Aorta (tissue), 5 donors: ENCODE measurements around the gene DNM1. TPM values are rescaled to one million over a fixed set of nuclear protein-coding genes. Genes with fewer than 3 reads are reported as not detected.
A peak's percentile ranks its signal among the peaks of the same experiment; 100 is the strongest.
"Not testable (repeated sequence)": the region's sequence is repeated elsewhere in the genome, so short reads cannot be mapped to it uniquely, and the experiment has no call there.

Source experiments
- ATAC-seq: fragments of 200-7000 bp; cut with Tn5 transposase; one replicate; pipeline ENCODE4 v1.9.1; 2022; ENCODE audit warnings: moderate library complexity; ENCODE audit not compliant: low FRiP score
- DNase-seq, 2 donors: peaks; one replicate each; pipeline ENCODE4 v3.0.0-alpha.2; 2020
- H3K27ac ChIP-seq, 2 donors: one replicate each; pipeline ENCODE4 v1.5.1; 2013; ENCODE audit warnings: low read length in 2 of 2, mild to moderate bottlenecking in 2 of 2, moderate library complexity in 2 of 2, control low read depth in 1 of 2, inconsistent platforms in 1 of 2, low read depth in 1 of 2
- H3K27me3 ChIP-seq, 2 donors: one replicate each; pipeline ENCODE4 v1.6.1; 2013; ENCODE audit warnings: control low read depth in 1 of 2, low read length in 1 of 2, mild to moderate bottlenecking in 1 of 2, moderate library complexity in 1 of 2; ENCODE audit not compliant: insufficient read depth in 2 of 2, control insufficient read depth in 1 of 2
- H3K36me3 ChIP-seq, 2 donors: one replicate each; pipeline ENCODE4 v1.6.1; 2013; ENCODE audit warnings: control low read depth in 1 of 2, low read length in 1 of 2, mild to moderate bottlenecking in 1 of 2; ENCODE audit not compliant: insufficient read depth in 2 of 2, control insufficient read depth in 1 of 2
- H3K4me1 ChIP-seq, 2 donors: one replicate each; pipeline ENCODE4 v1.6.1; 2013; ENCODE audit warnings: low read length in 2 of 2, control low read depth in 1 of 2, mild to moderate bottlenecking in 1 of 2, moderate library complexity in 1 of 2; ENCODE audit not compliant: insufficient read depth in 2 of 2, control insufficient read depth in 1 of 2
- H3K4me3 ChIP-seq, 2 donors: one replicate each; pipeline ENCODE4 v1.5.1; 2013; ENCODE audit warnings: low read length in 2 of 2, control low read depth in 1 of 2, mild to moderate bottlenecking in 1 of 2
- H3K9me3 ChIP-seq: one replicate; pipeline ENCODE4 v1.6.1; 2013; ENCODE audit warnings: mild to moderate bottlenecking, low read length; ENCODE audit not compliant: control insufficient read depth
- WGBS, 2 donors: extraction: QIAGEN DNeasy Blood & Tissue Kit; methylation state at CpG; one replicate each; pipeline ENCODE4 v1.1.7; 2013; 5-methylcytosine and 5-hydroxymethylcytosine counted together
- intact Hi-C, 2 donors: fragments of 100-400 bp; cut with DNase I; formaldehyde crosslinking; loops; one replicate each; pipeline versions ENCODE4 v1.14.2 to v1.15.0; 2022
- polyA plus RNA-seq, 2 donors: library from polyadenylated mRNA; stranded (reverse); fragments of 200-250 nt; gene quantifications; one replicate each; pipeline ENCODE4 v1.2.3, GENCODE V29; 2013
- total RNA-seq, 2 donors: library from RNA; stranded (reverse); fragmentation: NEBNext Ultra II Directional; extraction: Animal tissue kit (Norgen Biotek cat#: 25700); gene quantifications; one replicate each; pipeline ENCODE4 v1.2.1, GENCODE V29; 2021
- donor health status: healthy with polysubstance abuse.
- donor health status: Bipolar disorder and iron deficiency.
- donor health status: DM: no; HTN: no; CAD: no.
- donor health status: DM: no; HTN: no; CAD: no.
- donor health status: DM: yes; HTN: yes; CAD: no.

Gene DNM1
- total and polyA plus RNA-seq, 4 donors, result 0.43 to 114 (median 5.7) TPM

GRCh38 chr9:128169925-128170324 lies 33.3 kb upstream of the DNM1 start:
- Histone ChIP-seq H3K27ac (no peak overlapping the region), H3K4me1 (no peaks in the 10 kb centered on the region), H3K36me3 (peaks cover 3 to 6% of the 10 kb centered on the region in 2 donors), H3K27me3 (no peaks in the 10 kb centered on the region), H3K9me3 (no peaks in the 10 kb centered on the region), H3K4me3 (no peak overlapping the region)
- no peak for ATAC-seq
- WGBS, 2 donors, result 93 to 96% methylated on average over 8 of the region's 8 CpGs
- intact Hi-C loops, result no loop called here
- DNase-seq, result no peak

- Histone ChIP-seq H3K36me3 (peaks cover 0 to 13% of the 10 kb centered on the region in 2 donors), H3K27ac (no peak overlapping the region), H3K9me3 (no peaks in the 10 kb centered on the region), H3K4me1 (no peaks in the 10 kb centered on the region), H3K4me3 (no peak overlapping the region), H3K27me3 (no peaks in the 10 kb centered on the region)
- WGBS, 2 donors, result 71 to 88% methylated on average over 4 of the region's 4 CpGs
- DNase-seq (no peak), ATAC-seq (no peak)
- intact Hi-C loops, result no loop called here
Measured at GRCh38 chr9:128174062-128174461, 29.1 kb upstream of the DNM1 start.

- Histone ChIP-seq H3K4me3 (no peak overlapping the region), H3K4me1 (no peaks in the 10 kb centered on the region), H3K27ac (no peak overlapping the region), H3K9me3 (no peaks in the 10 kb centered on the region), H3K27me3 (no peaks in the 10 kb centered on the region), H3K36me3 (peaks cover 0 to 11% of the 10 kb centered on the region in 2 donors)
- no peak for DNase-seq
- intact Hi-C loops, result no loop called here
- 77 to 82% methylated on average over 8 of the region's 8 CpGs for WGBS, 2 donors
- ATAC-seq, result no peak
Measured at GRCh38 chr9:128175102-128175563, 28.0 kb upstream of the DNM1 start.

- H3K4me3 ChIP-seq, result no peak overlapping the region
- intact Hi-C loops, result no loop called here
- H3K27ac ChIP-seq, result no peak overlapping the region
- ATAC-seq, result no peak
- H3K27me3 ChIP-seq, result no peaks in the 10 kb centered on the region
- H3K9me3 ChIP-seq, result no peaks in the 10 kb centered on the region
- WGBS, 2 donors, result 98 to 99% methylated on average over 2 of the region's 2 CpGs
- no peak for DNase-seq
- peaks cover 0 to 11% of the 10 kb centered on the region in 2 donors for H3K36me3 ChIP-seq
- no peaks in the 10 kb centered on the region for H3K4me1 ChIP-seq
Measured at GRCh38 chr9:128175726-128176125, 27.5 kb upstream of the DNM1 start.

- 98% methylated on average over 11 of the region's 11 CpGs for WGBS, 2 donors
- intact Hi-C loops, result no loop called here
- Histone ChIP-seq H3K27me3 (no peaks in the 10 kb centered on the region), H3K4me3 (no peak overlapping the region), H3K9me3 (no peaks in the 10 kb centered on the region), H3K4me1 (no peaks in the 10 kb centered on the region), H3K36me3 (peaks cover 0 to 13% of the 10 kb centered on the region in 2 donors), H3K27ac (no peak overlapping the region)
- no peak for DNase-seq
- ATAC-seq, result no peak
Measured at GRCh38 chr9:128178806-128179431, 24.3 kb upstream of the DNM1 start.

GRCh38 chr9:128180001-128180400 lies 23.2 kb upstream of the DNM1 start:
- no peaks in the 10 kb centered on the region for H3K4me1 ChIP-seq
- no peak overlapping the region for H3K4me3 ChIP-seq
- peaks cover 0 to 13% of the 10 kb centered on the region in 2 donors for H3K36me3 ChIP-seq
- ATAC-seq (no peak), DNase-seq (no peak)
- no peak overlapping the region for H3K27ac ChIP-seq
- intact Hi-C loops, result no loop called here
- no peaks in the 10 kb centered on the region for H3K9me3 ChIP-seq
- no peaks in the 10 kb centered on the region for H3K27me3 ChIP-seq
- WGBS, 2 donors, result 94 to 97% methylated on average over 8 of the region's 8 CpGs

- ATAC-seq, result no peak
- no peak for DNase-seq
- Histone ChIP-seq H3K27ac (no peak overlapping the region), H3K4me1 (no peaks in the 10 kb centered on the region), H3K4me3 (no peak overlapping the region), H3K36me3 (peaks cover 0 to 13% of the 10 kb centered on the region in 2 donors), H3K9me3 (no peaks in the 10 kb centered on the region), H3K27me3 (no peaks in the 10 kb centered on the region)
- intact Hi-C loops, result no loop called here
- 96 to 98% methylated on average over 7 to 8 of the region's 8 CpGs for WGBS, 2 donors
Measured at GRCh38 chr9:128180447-128180846, 22.7 kb upstream of the DNM1 start.

- 16 to 23% methylated on average over 12 of the region's 12 CpGs for WGBS, 2 donors
- ATAC-seq, H3K4me1 ChIP-seq, H3K4me3 ChIP-seq, H3K27ac ChIP-seq, H3K9me3 ChIP-seq, H3K27me3 ChIP-seq, intact Hi-C loops: not testable (repeated sequence)
- peak in 1 of 2 donors; percentile 86 for DNase-seq
- H3K36me3 ChIP-seq, result peaks cover 0 to 11% of the 10 kb centered on the region in 2 donors
Measured at GRCh38 chr9:128181480-128181879, 21.7 kb upstream of the DNM1 start.

GRCh38 chr9:128182893-128183588 lies 20.1 kb upstream of the DNM1 start:
- Histone ChIP-seq H3K27ac (no peak overlapping the region), H3K4me1 (no peaks in the 10 kb centered on the region), H3K9me3 (no peaks in the 10 kb centered on the region), H3K4me3 (no peak overlapping the region), H3K27me3 (no peaks in the 10 kb centered on the region), H3K36me3 (peaks cover 0 to 7% of the 10 kb centered on the region in 2 donors)
- intact Hi-C loops, result no loop called here
- DNase-seq (no peak), ATAC-seq (no peak)
- 93 to 95% methylated on average over 12 of the region's 12 CpGs for WGBS, 2 donors
